SHP77 (cell line): ENCODE results near the gene TMBIM6.
"Not testable (repeated sequence)": the region's sequence is repeated elsewhere in the genome, so short reads cannot be mapped to it uniquely, and the experiment has no call there.

Experiments
- DNase-seq, 2 experiments: peaks; one replicate each; lab custom pipeline; 2025; lab: John Stamatoyannopoulos, UW

Gene TMBIM6, protein sequence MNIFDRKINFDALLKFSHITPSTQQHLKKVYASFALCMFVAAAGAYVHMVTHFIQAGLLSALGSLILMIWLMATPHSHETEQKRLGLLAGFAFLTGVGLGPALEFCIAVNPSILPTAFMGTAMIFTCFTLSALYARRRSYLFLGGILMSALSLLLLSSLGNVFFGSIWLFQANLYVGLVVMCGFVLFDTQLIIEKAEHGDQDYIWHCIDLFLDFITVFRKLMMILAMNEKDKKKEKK

DNA sequence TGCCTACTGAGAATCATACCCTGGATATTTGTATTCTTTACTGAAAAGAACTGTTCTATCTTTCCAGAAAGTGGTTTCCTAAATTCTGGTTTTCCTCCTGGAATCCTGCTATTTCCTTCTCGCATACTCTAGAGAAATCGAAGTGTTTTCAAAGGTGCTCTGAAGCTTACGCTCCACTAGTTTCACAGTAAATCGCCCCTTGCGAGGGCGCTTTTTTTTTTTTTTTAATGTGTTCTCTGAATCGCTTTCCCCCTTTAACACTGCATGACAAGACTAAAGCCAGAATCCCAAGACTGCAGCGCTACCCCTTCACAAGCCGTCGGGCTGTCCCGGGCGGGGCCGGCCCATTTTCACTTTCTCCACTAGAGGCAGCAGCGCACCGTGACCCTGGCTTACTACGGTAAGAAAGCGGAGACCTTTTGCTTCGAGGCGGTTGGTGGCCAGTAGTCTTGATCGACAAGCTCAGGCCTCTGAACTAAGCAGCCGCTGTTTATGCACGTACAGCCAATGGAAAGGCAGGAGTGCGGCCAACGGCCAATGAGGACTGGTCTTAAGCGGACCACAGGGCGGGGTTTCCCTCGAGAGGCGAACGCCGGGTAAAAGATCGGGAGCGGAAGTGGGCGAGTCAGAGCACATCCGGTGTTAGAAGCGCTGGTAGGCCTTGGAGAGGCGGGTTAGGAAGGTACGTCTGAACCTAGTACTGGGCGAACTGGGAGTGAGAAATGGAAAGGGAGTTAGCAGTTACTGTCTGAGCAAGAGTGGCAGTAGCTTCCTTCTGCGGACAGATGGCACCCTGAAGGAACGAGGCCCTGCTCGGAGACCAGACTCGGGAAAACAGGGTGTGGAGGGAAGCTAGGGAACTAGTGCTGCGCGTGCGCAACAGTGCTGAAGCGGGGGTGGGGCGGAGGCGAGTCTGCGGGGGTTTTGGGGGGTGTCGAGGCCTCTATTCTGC is at the start of gene TMBIM6:
Gene TMBIM6 (plus strand): TSS at position 628 of the 952 bp plus-strand sequence. CDS start 10,937 bp downstream, outside the sequence.
- peak; percentile 99 to 100 for DNase-seq

DNA sequence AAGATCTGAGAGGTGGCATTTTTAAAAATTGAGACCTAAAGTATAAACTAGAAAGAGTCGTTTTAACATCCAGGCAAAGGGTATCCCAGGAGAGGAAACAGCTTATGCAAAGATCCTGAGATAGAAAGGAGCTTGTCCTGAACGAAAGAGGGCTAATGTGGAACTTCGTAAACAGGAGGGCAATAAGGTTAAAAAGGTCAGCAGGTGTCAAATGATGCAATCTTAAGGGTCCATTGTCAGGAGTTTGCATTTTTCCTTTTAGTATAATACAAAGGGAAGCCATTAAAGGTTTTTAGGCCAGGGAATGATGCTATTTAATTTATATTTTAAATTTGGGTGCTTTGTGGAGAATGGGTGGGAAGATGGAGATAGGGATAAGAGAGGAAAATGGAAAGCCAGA is 48.5 kb upstream of the TMBIM6 start:
- DNase-seq = no peak

DNA sequence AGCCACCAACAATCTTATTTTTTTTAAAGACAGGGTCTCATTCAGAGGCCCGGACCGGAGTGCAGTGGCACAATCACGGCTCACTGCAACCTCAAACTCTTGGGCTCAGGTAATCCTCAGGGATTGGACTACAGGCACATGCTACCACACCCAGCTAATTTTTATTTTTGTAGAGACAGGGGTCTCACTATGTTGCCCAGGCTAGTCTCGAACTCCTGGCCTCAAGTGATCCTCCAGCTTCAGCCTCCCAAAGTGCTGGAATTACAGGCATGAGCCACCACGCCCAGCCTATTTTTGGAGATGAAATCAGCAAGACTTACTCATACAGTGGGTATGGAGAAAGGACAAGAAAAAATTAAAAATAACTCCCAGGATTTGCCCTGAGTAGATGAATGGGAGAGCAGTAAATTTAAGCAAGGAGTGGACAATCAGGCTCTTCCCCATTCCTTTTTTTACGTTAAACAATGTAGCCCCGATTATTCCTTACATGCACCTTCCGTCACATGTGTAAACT is 47.4 kb upstream of the TMBIM6 start:
- no peak for DNase-seq

DNA sequence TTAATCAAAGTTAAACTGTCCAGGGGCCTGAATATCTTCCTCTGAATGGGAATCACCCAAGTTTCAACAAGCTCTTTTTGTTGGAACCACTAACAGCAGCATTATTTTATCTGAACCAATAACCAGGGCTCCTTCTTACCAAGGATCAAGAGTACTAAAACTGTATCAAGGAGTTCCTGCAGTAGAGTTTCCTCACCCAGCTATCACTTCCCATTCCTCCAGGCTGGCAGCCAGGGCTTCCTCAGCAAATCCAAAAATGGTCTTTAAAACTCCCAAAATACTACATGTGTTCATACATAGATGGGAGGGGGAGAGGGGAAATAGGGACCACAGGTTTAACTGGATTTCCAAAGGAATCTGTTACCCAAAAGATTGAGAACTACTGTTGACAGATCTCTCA is 44.6 kb upstream of the TMBIM6 start:
- no peak for DNase-seq

DNA sequence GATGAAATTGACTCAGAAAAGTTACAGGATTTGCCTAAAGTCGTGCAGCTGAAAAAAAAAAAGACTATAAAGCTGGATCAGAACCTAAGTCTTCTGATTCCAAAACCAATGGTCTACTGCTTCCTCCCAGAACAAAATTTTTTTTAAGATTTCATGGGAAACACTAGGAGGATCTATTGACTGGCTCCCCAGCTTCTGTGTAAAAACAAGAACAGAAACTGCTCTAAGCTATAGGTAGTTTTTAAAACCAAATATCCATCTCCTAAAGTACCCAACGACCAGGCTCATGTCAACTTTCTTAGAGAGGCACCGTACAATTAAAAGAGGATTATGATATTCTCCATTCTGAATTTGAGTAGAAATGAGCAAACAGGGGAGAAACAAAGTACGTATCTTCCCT is 43.5 kb upstream of the TMBIM6 start:
- DNase-seq = no peak

DNA sequence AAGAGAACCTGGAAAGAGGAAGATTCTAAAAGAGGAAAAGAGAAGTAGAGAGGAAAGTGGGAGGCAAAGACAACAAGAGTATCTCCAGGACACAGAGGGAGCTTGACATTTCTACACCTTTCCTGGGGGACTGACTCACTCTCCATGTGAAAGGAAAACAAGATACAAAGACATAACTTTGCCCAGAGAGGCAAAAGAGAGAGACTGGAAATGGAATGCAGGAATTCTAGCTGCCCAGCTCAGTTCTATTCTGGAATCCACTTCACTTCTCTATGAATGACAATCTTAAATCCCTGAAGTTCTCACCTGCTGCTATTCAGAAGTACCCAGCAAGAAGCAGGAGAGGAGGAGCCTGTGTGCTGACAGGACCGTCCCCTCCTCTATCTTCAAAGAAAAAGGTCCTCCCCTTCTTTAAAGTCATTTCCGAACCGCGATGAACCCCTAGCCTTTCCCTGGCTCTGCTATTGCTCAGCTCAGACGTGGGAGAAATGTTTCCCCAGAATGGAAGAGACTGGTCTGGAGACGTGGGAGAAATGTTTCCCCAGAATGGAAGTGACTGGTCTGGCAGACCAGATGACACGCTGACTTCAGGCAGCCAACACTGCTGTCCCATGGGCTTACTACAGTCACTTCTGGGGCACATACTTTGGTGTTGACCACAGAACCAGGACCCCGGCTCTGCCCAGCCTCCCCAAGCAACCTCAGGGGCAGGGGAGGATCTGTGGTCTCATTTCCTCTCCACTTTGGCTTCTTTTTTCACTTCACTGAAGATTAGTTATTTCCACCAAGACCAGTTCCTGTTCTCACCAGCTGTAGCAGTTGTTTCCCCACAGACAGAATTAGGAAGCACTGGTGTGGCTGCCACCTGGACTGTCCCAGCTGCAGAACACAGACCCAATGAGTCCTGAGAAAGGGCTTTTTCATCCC is 42.5 kb upstream of the TMBIM6 start:
- DNase-seq = no peak

DNA sequence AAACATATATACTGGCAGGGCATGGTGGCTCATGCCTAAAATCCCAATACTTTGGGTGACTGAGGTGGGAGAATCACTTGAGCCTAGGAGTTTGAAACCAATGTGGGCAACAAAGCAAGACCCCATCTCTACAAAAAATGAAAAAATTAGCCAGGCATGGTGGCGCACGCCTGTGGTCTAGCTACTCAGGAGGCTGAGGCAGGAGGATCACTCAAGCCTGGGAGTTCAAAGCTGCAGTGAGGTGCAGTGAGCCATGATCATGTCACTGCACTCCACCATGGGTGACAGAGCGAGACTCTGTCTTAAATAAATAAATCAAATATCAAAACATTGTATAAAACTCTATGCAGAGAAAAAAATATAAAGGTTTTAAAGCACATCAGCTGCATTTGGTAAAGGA is 39.3 kb upstream of the TMBIM6 start:
- DNase-seq = no peak

DNA sequence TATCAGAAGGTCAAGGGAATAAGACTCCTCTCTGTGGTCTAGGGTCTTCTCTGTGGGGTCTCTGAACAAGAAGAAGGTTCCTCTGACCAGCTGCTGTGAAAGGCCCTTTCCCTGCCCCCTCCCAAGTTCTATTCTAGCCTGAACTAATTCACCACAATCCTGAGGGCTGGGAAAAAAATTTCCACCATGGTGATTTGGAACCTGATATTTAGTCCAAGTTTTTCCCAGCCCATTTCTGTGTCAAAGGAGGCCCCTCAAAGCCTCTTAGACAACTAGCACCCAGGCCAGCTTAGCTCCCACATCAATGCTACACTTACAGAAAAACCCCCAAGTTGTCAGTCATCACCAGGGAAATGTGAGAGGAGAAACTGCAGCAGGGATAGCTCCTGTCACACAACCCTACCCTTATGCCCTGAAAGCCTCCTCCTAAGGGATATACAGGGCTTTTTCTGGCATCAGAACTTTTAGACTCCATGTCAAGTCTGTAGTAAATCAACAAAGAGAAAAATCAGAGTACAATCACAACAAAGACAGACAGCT is 38.6 kb upstream of the TMBIM6 start:
- DNase-seq = no peak

DNA sequence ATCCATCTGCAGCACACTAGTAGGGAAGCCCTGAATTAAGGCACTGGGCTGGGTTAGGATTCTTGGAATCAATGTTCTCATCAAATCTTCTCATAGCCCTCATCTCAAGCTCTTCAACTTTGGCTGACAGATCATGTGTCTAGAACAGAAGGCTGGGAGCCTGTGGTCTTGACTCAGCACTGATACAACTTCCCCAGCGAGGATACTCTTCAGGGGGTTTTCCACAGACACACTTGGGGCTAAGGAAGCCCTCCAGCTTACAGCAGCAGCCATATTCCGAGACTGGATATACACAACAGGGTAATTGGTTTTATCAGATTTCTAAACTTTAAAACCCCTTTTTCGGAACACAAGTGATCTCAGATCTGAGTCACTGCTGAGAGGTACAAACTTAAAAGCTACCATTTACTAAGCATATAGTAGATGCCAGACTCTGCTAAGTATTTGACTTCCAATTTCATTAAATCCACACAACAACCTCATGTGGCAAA is 37.7 kb upstream of the TMBIM6 start:
- DNase-seq = no peak

DNA sequence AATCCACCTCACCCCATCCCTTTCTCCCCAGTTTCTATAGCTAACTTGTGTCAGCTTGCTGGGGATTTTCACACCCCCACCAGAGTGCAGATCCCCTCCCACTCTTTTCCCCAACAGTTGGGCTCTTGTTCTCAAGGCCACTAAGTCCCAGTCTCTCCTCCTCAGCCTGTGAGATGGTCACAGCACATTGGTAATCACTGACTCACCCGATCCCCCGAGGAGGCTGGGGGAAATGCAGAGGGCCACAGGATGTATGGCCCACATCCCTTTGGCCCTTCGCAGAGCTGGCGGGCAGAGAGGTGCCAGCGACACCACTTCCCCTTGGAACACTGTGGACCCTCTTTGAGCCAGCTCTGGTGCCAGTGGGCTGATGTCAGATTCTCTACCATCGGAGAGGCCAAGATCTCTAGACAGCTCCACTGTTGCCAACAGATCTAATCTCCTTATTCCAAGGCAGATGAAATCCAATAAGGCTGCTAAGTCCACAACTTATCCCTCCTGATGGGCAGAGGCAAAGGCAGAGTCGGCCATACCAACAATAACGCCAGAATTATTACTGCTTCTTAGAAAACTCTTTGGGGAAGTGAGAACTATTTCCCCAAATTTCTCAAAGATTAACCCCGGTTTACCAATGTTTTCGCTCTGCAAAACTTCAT is 35.8 kb upstream of the TMBIM6 start:
- DNase-seq = no peak

DNA sequence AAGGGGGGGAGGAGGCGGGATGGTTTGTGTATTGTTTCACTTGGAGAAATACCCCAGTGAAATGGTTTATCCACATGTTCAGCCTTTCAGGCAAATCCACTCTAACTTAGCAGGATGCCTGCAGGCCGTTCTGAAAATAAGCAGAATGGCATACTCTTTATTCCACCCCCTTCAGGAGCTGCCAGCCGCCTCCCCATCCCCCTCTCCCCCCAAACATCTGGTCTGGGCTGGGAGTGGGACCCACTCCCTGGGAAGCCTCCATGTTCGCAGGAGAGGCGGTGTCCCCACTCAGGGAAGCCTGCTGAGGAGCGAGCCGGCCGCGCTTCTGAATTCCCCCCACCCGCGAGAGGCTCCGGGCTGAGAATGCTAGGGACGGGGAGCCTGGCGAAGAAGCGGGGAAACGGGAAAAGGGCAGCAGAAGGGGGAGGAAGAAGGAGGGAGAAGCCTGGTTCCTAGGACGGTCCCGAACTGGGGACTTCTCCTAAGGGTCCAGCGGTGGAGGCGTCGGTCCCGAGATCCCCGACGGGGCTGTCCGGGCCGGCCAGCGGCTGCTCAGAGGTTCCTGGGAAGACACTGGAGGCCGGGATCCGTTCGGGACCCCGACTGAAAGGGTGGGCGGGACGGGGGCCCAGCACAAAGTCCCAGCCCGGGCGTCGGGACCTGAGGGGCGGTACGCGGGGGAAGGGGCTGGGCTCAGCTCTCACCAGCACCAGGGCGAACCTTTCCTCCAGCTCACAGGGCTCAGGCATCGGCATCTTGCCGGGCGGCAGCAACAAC is 34.8 kb upstream of the TMBIM6 start:
- no peak for DNase-seq

DNA sequence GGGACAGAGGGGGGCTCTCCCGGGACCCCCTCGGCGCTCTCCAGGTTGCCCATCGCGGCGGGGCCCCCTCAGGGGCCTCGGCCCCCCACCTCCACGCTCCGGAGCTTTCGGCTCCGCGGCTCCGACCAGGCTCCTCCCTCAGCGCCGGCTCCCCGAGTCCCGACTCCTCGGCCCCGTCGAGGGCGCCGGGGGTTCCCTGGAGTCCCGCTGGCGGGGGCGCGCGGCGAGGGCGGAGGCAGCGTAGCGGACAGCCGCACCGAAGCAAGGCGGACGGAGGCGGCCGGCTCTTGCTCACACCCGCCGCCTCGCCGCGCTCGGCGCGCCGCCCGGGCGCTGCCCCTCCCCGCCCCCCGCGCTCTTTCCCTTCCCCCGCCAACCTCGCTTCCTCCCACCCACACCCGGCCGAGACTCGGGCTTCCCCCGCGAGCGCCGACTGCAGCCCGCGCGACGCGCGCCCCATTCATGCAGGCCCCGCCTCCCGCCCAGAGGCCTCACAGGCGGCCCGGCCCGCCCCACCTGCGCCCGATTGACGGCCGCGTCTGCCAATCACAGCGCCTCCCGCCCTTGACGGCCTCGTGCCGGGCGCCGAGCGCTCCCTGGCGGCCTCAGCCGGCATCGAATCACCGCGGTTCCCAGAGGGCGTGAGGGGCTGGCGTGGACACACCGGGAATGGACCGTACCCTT is 34.1 kb upstream of the TMBIM6 start, which contains the start of gene FMNL3:
Gene FMNL3 (minus strand): TSS at position 278 of the 684 bp plus-strand sequence. CDS start 225 bp downstream, at position 53.
- peak; percentile 71 to 85 for DNase-seq

DNA sequence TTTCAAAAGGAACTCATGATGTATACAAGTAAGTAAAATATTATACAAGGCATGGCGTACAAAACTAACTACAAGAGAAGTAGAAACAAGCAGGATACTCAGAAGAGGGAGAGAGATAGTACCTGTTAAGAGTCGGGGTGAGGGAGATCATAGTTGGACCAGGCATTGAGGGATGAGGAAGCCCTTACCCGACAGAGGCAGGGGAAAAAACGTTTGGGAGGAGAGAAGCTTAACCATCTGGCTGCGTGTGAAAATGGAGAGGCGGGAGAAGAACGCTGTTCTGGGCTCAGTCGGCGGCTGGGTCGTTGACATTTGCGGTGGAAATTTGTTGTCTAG is 33.6 kb upstream of the TMBIM6 start:
- DNase-seq = no peak

DNA sequence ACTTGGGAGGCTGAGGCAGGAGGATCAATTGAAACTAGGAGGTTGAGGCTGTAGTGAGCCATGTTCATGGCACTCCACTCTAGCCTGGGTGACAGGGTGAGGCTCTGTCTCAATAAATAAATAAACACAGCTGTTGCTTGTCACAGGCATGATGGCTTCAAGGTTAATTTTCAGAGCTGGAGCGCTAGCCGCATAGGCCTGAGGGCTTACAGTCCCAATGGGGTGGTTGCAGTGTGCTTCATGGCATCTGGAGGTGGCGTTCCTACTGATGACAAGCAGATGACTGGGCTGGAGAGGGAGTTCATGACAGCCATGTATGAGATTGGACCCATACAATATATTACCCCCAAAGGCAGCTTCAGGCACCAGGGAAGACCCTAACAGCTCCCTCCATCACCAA is 32.5 kb upstream of the TMBIM6 start:
- no peak for DNase-seq

DNA sequence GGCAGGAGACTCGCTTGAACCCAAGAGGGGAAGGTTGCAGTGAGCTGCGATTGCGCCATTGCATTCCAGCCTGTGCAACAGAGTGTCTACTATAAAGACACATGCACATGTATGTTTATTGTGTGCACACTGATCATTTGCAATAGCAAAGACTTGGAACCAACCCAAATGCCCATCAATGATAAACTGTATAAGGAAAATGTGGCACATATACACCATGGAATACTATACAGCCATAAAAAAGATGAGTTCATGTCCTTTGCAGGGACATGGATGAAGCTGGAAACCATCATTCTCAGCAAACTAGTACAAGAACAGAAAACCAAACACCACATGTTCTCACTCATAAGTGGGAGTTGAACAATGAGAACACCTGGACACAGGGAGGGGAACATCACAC is 27.4 kb upstream of the TMBIM6 start:
- not testable (repeated sequence) for DNase-seq

DNA sequence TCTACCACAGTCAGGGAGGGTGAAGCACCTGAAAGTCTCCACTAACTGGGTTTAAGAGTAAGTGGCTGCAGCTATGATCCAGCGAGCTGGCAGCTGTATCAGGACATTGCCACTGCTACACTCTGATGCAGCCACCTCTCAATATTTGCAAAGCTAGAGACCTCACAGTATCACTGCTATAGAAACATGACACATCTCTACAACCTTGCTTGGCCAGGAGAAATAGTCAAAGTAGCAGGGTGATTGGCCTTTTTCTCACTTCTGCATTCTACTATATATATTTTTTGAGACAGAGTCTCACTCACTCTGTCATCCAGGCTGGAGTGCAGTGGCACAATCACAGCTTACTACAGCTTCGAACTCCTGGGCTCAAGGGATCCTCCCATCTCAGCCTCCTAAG is 24.8 kb upstream of the TMBIM6 start:
- no peak for DNase-seq

DNA sequence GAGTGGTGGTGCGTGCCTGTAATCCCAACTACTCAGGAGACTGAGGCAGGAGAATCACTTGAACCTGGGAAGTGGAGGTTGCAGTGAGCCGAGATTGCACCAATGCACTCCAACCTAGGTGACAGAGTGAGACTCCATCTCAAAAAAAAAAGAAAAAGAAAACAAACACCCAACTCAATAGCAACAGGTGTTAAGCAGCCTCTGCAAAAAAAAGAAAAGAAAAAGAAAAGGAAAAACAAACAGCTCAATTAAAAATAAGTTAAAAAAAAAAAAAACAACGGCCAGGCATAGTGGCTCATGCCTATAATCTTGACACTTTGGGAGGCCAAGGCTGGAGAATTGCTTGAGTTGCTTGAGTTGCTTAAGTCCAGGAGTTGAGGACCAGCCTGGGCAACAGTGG is 23.6 kb upstream of the TMBIM6 start:
- DNase-seq = not testable (repeated sequence)

DNA sequence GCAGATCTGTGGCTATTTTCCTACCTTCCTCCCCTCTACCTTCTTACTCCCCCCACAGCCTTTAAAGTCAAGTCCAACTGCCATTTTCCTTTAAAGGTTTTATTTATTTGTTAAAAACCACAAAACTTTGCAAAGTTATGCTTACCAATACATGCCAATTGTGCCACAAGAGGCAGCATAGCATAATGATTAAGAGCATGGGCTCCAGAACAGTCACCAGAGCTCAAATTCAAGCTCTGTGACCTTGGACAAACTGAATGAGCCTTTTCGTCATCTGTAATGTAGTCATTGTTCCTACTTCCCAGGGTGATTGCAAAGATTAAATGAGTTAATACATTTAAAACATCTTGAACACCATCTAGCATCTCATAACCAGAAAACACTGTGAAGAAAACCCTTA is 21.1 kb upstream of the TMBIM6 start:
- DNase-seq = no peak

DNA sequence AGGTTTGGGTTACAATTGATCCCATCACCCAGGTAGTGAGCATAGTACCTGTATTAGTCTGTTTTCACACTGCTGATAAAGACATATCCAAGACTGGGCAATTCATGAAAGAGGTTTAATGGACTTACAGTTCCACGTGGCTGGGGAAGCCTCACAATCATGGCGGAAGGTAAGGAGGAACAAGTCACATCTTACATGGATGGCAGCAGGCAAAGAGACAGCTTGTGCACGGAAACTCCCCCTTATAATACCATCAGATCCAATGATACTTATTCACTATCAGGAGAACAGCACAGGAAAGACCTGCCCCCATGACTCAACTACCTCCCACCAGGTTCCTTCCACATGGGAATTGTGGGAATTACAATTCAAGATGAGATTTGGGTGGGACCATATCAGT is 20.0 kb upstream of the TMBIM6 start:
- DNase-seq = not testable (repeated sequence)

DNA sequence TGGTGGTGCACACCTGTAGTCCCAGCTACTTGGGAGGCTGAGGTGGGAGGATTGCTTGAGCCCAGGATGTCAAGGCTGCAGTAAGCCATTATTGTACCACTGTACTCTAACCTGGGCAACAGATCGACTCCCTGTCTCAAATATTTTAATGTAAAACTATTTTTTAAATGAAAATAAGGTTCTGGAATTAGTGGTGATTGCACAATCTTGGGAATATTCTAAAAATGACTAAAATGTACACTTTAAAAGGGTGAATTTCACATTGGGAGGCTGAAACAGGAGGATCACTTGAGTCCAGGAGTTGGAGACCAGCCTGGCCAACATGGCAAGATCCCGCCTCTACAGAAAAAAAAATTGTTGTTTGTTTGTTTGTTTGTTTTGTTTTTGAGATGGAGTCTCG is 12.9 kb upstream of the TMBIM6 start:
- DNase-seq = no peak
